GM19468 (cell line): Measurements from ENCODE around the gene PRDM5.

Experiments used
- ATAC-seq: cut with Tn5 transposase; IDR thresholded peaks from one replicate; pipeline ENCODE4 v1.9.1; 2021; ENCODE audit warnings: mild to moderate bottlenecking, moderate library complexity, moderate number of reproducible peaks; ENCODE audit not compliant: unreplicated experiment; ENCODE audit errors: extremely low read depth

The PRDM5 gene

DNA sequence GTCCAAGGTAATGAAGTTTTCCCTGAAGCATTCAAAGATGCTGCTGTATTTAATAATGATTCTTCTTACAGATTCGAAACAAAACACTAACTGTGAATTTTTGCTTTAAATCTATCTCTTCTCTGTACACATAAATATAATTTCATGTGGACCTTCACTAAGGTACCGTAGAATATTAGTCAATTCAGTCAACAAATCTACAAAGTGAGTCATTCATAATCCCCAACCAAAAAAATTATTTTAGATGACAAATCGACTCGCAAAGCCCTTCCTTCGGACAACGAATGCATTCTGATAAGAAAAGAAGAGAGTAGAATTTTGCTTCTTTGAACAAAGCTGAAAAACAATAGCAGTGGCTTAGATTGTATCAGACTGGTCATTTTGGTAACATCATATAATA is 95.7 kb downstream of the PRDM5 start:
- no peak for ATAC-seq

DNA sequence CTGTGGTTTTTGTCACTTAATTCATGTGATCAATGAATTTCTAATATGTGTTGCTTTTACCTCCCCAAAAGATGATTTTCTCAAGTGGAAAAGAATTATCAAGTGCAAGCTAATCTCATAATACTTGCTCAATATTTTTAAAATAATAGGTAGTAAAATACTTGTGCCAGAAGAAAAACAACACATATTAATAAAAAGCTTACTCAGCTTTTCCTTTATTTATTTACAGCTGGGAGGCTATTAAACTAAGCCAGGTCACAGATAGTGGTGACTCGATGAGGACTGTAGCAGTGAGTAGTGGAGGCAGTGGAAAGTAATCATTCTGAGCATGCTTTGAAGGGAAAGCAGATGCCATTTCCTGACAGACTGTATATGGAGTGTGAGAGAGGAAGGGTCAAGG is 96.1 kb downstream of the PRDM5 start:
- ATAC-seq, result no peak

DNA sequence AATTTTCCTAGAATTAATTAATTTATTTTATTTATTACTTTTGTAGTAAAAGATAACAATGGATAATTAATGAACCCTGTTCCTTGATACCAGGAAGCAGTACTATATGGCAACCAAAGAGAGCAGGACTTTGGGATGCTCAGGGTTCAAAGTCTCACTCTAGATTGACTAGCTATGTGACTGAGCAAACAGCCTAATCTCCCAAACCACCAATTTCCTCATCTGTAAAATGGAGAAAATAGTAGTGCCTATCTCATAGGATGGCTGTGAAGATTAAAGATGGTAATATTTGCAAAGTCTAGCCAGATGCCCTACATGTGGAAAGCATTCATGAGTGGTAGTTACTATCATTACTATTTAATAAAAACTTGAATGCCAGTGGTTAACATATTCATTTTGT is 97.6 kb downstream of the PRDM5 start:
- no peak for ATAC-seq

DNA sequence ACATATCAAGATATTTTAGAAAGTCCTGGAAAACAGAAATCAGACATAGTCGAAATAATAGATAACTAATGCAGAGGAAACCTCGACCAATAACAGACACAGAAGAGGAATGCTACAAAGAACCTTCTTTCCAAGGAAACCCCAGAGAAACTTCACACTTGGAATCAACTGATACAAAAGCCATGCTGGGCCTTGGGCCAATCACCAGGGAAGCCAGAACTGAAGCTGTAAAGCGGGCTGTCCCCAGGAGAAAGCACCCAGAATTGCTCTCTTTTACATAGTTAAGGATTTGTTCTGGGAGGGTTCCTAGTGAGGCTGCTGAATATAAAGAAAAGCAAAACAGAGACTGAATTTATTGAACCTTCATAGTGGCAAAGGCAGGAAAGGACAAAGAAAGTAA is 100.5 kb downstream of the PRDM5 start:
- no peak for ATAC-seq

DNA sequence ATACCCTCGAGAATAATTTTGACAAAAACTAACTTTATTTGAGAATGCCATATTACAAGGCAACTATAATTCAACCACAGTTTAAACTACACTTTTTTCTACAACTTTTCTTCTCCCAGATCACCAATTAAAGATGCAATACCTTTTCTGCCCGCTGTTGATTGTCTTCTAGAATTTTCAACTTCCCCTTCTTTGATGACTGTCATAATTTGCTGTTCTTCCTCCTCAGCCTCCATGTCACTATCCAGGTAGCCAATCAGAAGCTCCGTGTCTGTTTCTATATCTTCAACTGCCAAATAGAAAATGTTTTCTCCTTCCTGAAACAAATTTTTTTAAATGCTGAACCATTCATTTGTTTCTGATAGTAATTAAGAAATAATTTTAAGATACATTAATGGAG is 101.5 kb downstream of the PRDM5 start:
- ATAC-seq, result no peak

DNA sequence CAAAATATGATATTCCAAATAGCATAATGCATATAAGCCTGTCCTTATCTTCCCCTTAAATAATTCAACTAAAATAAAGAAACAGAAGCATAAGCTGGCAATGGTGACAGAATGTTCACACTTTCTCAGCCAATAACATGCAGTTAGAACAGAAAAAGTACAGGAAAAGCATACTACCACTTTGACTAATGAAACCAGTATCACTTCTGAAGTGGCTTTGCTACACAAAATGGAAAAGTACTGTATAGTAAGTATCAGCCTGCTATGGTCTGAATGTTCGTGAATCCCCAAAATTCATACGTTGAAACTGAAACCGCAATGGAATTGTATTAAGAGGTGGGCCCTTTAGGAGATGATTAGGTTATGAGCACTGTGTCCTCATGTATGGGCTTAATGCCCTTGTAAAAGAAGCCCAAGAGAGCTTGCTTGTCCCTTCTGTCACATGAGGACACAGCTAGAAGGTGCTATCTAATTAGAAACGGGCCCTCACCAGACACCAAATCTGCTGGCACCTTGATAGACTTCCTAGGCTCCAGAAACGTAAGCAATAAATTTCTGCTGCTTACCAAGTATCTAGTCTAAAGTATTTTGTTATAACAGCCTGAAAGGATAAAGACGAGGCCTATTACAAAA is 102.6 kb downstream of the PRDM5 start:
- ATAC-seq, result no peak

DNA sequence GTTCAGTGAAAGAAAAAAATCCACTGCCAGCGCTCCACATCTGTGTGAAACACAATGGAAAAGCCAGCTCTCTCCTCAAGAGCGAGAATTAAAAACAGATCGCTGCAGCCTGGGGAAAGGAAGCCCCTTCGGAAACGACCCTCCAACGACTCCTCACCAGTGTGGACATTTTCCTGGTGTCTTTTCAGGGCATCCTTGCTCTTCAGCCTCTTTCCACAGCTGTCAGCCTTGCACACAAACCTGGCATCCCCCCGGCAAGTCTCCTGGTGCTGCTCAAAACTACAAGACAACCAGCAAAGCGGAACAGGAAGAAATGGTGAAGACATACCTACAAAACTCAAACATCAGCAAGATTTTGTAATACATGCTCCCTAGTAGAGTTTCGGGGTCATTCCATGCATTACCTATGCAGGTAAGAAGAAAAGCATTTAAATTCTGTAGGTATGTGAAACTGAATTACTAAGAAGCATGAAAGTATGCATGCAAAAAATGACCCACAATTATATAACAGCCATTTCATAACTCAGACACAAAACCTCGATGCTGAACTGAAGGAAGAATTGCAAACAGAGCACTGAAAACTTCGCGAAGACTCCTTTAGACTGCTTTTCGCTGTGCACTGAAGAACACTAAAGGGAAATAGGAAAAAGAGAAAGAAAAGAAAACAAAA is 106.1 kb downstream of the PRDM5 start:
- ATAC-seq, result no peak

DNA sequence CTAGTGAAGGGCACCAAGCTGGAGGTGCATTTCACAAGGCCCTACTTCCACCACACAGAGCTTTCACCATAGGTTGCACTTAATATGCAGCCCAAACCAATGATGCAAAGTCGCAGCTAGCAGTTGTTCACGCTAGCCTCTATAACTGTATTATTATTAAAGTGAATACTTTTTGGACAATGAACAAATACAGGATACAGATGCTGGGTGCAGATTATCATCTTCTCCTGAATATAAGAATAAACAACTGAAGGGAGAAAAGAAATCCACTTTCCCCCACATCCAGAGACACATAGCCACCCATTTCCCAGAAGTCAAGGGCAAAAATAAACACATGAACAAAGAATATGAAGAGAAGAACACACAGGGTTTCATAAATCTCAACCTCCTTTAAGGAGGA is 107.2 kb downstream of the PRDM5 start:
- ATAC-seq, result no peak

DNA sequence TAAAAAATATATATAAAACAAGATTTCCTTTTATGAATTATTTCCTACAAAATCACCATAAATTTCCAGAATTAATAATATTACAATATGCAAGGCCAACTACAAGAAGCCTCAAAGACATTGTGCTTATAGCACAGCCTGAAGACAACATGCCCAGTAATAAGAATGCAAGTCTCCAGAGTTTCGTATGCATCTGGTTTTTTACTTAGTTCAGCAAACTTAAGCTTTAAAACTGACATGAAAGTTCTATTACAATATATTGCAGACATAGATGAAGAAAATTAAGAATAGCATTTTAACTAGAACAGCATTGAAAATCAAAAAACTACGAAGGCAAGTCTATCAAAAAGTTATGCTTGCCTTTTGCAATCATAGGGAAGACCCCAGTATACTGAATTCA is 107.6 kb downstream of the PRDM5 start:
- no peak for ATAC-seq

DNA sequence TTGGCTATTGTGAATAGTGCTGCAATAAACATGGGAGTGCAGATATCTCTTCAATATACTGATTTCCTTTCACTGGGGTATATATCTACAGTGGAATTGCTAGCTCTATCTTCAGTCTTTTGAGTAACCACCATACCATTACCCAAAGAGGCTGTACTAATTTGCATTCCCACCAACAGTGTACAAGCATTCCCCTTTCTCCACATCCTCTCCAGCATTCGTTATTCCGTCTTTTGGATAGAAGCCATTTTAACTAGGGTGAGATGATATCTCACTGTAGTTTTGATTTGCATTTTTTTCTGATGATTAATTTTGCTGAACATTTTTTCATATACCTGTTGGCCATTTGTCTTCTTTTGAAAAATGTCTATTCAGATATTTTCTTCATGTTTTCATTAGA is 110.3 kb downstream of the PRDM5 start:
- no peak for ATAC-seq

DNA sequence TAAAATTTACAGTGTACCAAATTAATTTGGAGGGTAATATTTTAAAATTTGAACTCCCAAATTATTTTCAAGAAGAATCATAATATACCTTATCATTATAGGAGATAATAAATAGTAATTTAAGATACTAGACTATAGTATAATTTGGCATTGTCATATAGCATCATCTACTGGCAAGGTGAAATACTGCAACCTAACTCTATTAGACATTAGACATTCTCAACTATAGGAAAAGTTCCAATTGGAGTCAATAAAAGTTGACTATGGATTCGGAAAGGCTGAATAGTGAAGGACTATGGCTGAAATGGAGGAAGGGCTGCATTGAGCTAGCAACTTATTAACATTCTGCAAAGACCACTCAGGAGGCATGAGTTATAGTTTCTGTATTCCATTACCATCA is 113.0 kb downstream of the PRDM5 start:
- ATAC-seq, result no peak

DNA sequence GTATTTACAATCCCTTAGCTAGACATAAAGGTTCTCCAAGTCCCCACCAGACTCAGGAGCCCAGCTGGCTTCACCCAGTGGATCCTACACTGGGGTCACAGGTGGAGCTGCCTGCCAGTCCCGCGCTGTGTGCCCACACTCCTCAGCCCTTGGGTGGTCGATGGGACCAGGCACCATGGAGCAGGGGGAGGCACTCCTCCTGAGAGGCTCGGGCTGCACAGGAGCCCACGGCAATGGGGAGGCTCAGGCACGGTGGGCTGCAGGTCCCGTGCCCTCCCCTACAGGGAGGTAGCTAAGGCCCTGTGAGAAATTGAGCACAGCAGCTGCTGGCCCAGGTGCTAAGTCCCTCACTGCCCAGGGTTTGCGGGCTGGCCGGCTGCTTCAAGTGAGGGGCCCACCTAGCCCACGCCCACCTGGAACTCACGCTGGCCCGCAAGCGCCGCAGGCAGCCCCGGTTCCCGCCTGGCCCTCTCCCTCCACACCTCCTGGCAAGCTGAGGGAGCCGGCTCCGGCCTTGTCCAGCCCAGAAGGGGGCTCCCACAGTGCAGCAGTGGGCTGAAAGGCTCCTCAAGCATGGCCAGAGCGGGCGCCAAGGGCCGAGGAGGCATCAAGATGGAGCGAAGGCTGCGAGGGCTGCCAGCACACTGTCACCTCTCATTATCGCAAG is 113.9 kb downstream of the PRDM5 start:
- ATAC-seq, result no peak

DNA sequence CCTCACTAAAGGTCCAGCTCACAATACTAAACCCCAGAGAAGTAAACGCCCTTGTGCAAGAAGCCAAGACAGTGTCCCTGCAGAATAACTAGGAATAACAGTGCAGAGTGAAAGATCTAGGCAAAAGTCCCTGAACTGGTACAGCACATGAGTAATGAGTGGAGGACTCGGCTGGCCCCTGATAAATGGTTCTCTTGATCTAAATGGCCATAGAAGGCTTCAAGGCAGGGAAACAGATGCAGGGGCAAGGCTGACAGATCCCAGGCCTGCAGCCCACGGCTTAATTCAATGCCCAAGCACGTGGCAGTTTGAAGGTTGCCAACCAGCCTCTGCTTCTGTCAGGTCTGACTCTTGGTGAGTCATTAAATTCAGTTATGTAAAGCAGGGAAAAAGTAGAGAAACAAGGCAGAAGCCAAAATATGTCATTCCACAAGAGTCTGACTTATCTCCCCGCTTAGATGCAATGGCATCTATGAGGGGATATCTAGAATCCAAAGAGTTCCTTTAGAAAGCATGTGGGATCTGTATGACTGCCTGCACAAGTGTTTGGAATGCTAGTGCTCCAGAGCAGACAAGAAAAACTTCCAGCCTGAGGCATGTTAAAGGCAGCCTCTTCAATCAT is 121.3 kb downstream of the PRDM5 start:
- no peak for ATAC-seq

DNA sequence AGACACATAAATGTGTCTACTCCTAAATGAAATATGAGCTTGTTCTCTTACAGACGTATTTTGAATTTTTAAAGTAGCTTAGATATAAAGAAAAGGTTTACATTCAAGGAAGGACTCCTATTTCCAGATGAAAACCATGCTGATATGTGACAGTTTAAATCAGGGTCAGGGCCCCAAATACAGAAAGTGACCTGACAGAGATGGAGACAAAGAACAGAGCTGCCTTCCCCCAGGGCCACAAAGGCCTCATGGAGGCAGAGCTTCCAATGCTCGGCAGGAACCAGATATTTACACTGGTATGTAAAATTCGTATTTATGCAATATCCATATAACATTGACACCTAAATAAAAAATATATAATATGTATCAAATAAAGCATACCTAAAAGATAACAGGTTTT is 124.0 kb downstream of the PRDM5 start:
- no peak for ATAC-seq

DNA sequence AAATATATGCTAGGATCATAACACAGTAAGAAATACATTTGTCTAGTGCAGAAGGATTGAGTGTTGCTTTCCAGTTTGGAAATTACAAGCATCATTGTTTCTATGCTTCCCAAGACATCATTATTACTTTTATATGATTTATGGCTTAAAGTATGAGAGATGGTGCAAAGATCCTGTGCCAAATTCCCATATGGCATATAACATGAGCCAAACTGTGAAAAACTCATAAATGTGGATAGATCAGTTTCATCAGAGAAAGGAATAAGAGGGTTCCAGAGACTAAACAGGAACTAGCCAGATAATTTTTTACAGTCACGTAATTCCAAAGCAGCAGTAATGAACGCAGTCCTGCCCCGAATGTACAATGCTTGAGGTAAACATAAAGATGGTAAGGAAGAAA is 126.3 kb downstream of the PRDM5 start:
- ATAC-seq, result no peak

DNA sequence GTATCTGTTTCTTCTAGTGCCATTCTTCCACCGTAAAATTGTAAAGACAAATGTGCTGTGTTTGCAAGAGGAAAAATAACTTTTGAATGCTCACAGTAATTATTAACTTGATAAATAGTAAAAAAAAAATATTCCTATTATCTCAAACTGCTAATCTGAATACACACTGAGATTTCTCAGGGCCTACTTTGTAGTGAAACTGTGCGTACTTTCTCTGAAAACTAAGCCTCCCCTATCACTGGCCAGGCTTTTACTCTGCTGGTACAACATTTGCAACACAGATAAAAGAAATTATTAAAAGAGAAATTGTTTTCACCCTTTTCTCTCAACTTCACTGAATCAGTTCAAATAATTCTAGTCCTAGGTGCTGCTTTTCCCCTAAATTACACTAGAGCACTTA is 137.3 kb downstream of the PRDM5 start:
- no peak for ATAC-seq

DNA sequence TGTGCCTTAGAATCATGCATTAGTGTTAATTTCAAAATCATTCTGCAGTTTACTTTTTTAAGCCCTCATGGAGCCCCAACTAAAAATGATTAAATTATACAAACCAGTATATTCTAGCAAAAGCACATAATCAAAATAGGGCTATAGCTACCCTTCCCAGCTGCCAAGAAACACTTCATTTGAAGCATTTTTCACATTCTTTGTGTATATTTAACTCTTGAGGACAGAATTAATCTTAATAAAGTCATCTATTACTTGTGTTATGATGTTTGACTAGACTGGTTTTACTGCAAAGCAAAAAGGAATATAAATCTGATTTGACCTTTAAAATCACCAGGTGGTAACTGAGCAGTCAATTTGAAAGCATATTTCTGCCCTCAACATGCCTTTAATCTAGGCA is 145.1 kb downstream of the PRDM5 start:
- ATAC-seq, result no peak

DNA sequence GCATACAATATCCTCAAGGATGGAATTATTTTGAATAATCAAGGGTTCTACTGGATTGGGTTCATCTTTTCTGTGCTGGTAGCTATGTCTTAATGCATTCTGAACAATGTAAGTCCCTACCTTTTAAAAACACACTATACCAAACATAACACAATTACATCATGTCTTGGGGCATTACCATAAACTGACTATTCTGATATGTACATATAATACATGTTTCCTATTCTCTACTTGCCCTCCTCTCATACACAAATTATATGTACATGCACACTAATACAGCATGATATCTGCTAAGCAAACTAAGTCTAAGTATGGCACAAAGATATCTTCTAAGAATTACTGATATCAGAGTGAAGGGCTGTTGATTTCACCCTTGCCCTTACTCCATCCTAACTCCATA is 147.1 kb downstream of the PRDM5 start:
- ATAC-seq, result no peak

DNA sequence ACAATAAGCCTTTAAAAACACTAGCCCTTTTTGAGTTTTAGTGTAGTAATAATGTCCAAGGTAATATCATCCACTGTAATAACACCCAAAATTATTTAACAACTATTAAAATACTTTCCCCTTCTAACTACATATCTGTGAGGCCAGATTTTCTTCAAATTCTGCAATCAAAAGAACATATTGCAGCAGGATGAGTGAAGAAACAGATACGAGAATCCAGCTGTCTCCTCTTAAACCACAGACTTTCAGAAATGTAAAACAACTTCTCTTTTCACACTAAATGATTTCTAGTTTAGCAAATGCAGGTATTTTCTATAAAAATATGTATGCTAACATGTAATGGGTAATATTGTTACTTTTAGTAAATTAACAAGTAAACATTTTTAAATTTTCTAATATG is 148.9 kb downstream of the PRDM5 start:
- ATAC-seq, result no peak

DNA sequence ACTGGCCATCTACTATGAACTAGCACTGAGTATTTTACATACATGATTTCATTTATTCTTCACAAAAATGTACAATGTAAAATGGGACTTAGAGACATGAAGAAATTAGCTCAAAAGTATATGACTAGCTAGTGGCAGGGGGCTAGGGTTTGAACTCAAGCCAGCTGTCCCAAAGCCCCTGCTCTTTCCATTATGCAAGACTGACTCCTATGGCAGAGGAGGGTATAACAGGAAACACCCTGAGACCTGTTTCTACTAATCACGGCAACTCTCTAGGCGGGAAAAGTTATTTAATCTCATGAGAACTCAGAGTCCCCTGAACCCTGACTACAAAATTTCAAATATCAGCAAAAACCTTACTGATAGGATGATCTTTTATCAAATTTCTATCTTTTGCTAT is 150.6 kb downstream of the PRDM5 start:
- ATAC-seq, result no peak

DNA sequence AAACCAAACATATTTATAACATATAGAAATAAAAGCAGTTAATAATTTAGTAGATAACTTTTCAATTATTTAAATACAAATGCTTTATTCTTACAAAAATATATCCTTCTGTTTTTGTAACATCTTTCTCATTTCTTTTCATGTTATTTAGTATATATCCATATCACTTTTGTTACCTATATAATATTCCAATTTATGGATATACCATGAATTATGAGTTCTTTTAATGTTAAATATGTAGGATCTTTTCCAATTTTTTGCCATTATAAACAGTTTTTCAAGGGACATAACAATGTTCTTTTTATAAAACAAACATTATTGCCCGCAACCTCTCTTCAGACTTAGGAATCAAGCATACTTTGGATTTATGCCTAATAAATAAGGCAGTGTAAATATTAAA is 151.6 kb downstream of the PRDM5 start:
- ATAC-seq, result no peak
